GM19043 (cell line): Measurements from ENCODE around the gene ATP11C.
"Not testable (repeated sequence)": the region's sequence is repeated elsewhere in the genome, so short reads cannot be mapped to it uniquely, and the experiment has no call there.

ENCODE experiments used
- ATAC-seq: cut with Tn5 transposase; IDR thresholded peaks from one replicate; pipeline ENCODE4 v1.9.1; 2021; ENCODE audit warnings: low read depth; ENCODE audit not compliant: unreplicated experiment

ATP11C gene

DNA sequence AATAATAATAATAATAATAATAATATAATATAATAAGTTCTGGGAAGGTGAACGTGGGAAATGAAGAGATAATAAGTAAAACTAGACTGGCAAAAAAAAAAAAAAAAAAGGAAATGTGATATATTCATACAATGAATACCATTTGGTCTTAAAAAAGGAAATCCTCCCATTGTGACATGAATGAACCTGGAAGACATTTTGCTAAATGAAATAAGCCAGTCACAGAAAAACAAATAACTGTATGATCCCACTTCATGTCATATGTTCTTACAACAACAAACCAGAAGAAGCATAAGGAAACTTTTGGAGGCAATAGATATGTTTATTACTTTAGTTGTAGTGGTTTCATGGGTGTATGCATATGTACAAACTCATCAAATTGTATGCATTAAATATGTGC, 63.1 kb downstream of the ATP11C start:
- ATAC-seq: no peak

DNA sequence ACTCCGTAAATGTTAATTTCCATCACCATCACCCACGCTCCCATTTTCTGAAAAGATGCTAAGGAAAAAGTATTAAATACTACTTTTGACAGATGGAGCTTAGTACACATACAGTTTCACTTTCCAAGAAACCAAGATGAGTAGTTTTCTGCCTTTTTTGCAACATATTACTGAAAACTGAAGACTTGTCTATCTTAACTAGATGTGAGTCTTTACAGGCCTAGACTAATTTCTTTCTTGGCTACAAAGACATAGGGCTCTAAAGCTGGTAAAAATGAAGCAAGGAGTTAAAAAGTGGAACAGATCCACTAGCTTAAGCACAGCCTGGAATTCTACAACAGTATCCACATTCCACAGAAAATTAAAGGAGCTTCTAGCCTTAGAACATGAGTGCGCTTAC, 68.2 kb downstream of the ATP11C start:
- ATAC-seq: no peak

- ATAC-seq: no peak
Observed at GRCh38 chrX:139862208-139862607, 70.6 kb downstream of the ATP11C start.

- not testable (repeated sequence) for ATAC-seq
Observed at GRCh38 chrX:139856826-139857225, 76.0 kb downstream of the ATP11C start.

DNA sequence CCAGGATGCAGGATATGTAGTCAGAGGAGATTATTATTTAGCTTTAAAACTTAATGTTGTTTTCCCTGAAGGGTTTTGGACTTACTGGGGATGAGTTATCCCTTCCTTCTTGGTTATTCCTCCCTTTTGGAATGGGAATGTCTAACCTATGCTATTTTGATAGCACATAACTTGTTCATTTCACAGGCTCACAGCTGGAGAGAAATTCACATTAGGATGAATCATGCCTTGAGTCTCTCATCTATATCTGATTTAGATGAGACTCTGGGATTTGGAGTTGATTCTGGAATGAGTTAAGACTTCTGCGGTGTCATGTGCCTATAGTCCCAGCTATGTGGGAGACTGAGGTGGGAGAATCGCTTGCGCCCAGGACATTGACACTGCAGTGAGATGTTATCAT, 81.1 kb downstream of the ATP11C start:
- ATAC-seq: no peak

DNA sequence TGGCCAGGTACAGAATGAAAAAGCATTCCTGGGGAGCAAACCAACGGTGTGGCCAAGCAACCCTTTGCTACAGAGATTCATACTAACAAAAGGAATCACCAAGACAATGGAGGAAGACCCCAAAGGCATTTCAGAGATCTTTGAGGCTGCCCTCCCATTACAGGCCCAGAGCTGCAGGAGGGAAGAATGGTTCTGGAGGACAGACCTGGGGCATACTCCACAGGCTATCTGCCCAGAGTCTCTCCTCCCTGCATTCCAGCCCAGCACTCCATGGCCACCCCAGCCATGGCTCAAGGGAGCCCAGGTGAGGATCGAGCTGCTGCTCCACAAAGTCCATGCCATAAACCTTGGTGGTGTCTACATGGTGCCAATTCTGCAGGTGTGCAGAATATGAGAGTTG, 81.9 kb downstream of the ATP11C start:
- ATAC-seq: no peak

GRCh38 chrX:139844884-139845283, 88.0 kb downstream of the ATP11C start:
- no peak for ATAC-seq

- peak; percentile 81 for ATAC-seq
Observed at GRCh38 chrX:139844163-139844562, 88.7 kb downstream of the ATP11C start.

DNA sequence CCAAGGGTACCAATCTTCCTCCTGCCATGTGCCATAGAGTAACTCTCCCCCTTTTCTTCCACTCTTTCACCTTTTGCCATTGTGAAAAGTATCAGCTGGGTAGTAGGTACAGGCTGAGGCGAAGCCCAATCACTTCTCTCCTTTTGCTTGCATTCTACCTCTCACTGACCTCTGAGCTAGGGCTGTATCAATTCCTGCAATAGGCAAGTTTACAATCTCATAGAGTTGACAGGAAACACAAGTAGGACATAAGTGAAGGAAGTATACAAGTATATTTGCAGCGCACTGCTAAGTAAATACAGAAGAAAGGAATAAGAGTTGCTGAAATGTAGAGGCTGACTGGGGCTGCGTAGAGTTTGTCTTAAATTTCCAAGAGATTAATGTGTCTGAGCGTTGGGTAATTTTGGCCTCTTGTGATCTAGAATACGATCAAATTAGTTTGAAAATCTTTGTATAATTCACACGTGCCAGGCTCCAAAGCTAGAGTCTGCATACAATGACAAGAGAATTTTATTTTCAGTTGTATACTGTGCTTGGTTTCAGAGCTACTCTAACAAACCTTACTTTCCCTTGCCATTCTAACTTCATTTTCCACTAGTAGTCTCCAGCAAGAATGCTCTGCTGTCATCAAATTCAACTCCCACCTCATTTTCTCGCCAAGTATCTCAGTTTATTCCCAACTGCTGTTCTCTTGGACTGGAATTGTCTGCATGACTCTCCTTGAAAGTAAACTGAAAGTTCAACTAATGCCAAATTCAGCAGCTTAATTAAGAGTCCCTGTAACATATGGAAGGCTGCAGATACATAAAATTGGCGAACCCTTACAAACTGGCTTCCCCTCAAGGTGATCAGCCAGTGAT, 90.3 kb downstream of the ATP11C start:
- ATAC-seq: no peak

DNA sequence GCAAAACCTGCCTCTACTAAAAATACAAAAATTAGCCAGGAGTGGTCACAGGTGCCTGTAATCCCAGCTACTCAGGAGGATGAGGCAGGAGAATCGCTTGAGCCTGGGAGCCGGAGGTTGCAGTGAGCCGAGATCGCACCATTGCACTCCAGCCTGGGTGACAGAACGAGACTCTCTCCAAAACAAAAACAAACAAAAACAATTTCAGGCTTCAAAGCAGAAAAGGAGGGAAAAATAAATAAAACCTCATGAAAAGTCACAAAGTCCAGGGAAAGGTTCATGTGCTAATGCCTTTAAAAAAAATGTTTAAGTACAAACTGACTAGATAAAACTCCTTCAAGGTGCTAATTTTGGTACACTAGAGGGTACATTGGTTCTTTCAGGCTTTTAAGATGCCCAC, 96.5 kb downstream of the ATP11C start:
- not testable (repeated sequence) for ATAC-seq

DNA sequence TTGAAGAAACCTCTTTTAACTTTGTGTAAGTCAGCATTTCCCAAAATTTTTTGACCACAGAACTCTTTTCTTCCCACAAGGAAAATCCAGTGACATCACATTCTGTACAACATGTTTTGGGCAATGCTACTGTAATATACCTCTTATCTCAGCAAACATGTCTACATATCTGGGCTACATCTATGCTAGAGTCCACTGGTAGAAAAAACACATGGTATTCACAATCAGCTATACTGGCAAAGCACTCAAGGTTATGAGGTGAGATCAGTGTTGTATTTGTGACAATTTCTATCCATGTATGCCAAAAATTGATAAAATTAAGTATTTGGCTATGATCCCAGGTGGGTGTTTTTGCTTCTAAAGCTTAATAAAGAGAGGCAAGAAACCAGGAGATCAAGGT, 98.0 kb downstream of the ATP11C start:
- ATAC-seq: no peak

DNA sequence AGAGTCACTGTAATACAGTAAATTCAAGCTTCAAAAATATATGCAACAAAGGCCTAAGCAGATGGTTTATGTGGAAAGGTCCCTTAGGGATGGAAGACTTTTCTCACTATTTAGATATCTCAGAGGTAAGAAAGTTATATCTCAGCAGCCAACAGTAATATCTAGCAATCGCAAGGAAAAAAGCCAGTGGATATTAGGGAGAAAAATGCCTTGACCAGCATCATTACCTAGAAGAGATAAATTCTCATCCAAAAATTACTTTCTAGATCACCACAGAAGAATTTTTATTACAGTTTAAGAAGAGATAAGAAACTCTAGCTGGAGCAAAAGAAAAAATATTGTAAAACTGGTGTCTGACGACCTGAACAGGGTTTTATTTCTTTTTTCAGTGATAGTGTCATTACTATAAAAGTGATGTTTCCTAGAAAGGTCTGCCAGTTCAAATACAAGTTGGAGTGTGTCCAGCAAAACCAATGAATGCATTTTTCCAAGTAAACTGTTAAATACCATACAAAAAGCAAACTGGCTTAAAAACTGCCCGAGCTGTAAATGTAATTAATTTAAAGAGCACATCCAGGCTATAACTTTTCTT, 100.0 kb downstream of the ATP11C start:
- ATAC-seq: no peak

GRCh38 chrX:139831675-139832456, 101.0 kb downstream of the ATP11C start:
- ATAC-seq: peak; percentile 72

GRCh38 chrX:139831017-139831416, 101.8 kb downstream of the ATP11C start:
- ATAC-seq: no peak

DNA sequence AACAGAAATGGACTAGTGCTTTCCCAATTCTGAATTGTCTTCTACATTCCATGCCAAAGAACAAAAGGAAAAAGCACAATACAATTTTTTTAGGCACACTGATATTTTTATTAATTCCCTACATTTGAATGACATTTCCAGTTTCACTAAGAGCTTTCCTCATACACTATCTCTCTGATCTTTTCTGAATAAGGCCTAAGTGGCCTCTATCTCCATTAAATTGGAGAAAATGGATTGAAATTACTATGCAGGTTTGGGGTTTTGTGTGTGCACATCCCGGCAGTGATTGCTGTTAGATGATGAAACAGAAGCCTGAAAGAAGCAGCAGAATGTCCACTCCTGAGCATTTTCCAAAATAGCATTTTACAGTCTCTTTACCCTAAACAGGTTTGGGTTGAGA, 104.0 kb downstream of the ATP11C start:
- ATAC-seq: no peak

- no peak for ATAC-seq
Observed at GRCh38 chrX:139828033-139828432, 104.8 kb downstream of the ATP11C start.

- ATAC-seq: no peak
Observed at GRCh38 chrX:139826065-139827044, 106.5 kb downstream of the ATP11C start.

GRCh38 chrX:139825618-139826017, 107.2 kb downstream of the ATP11C start:
- ATAC-seq: no peak

GRCh38 chrX:139823806-139824205, 109.0 kb downstream of the ATP11C start:
- ATAC-seq: no peak

DNA sequence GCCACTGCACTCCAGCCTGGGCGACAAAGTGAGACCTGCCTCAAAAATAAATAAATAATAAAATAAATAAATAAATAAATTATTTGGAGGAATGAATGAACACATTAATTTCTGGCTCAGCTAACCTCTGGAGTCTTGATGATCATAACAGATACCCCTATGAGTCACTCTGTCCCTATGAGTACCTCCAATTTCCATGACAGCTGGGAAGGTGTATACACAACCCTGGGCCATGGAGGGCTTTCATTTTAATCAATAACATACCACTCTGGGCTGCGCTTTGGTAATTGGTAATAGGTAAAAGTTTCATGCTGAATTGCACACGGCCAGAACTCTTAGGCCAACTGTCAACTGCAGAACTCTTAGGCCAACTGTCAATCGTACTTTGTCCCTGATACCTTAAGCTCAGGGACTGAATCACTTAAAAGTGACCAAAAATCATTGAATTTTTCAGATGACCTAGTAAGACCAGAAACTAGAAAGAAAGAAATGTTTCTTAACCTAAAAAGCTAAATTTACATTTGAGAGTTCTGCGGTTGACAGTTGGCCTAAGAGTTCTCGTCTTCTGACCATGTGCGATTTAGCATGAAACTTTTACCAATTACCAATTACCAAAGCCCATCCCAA, 112.4 kb downstream of the ATP11C start:
- no peak for ATAC-seq
